GM18505 (cell line): ENCODE data around the gene ETV5.
"Not testable (repeated sequence)": the region's sequence is repeated elsewhere in the genome, so short reads cannot be mapped to it uniquely, and the experiment has no call there.

Source experiments
- ATAC-seq: cut with Tn5 transposase; IDR thresholded peaks from one replicate; pipeline ENCODE4 v1.9.1; 2021; ENCODE audit not compliant: unreplicated experiment
- POLR2A ChIP-seq: IDR thresholded peaks from 4 replicates; pipeline ENCODE4 v1.6.1; 2011; ENCODE audit warnings: borderline replicate concordance; ENCODE audit not compliant: insufficient read depth, insufficient read length; ENCODE audit errors: extremely low read depth

ETV5 gene

DNA sequence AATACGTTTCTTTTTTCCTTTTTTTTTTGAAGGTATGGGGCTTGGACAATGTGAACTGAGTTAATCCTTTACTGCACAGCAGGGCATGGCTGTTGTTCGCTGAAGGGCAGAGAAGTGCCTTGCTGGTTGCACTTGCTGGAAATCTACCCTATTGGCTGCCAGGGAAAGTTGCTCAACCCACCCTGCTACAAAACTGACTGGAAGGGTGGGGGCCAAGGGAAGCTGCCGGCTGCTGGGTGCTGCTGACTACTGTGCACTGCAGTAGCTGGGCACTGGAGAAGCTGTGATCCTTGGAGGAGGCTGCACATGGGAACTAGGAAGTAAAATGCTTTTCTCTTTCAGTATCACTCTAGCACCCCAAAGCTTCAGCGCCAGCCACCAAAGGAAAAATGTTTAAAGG lies 70.5 kb downstream of the ETV5 start:
- no peak for ATAC-seq
- TF ChIP-seq POLR2A: no peak

DNA sequence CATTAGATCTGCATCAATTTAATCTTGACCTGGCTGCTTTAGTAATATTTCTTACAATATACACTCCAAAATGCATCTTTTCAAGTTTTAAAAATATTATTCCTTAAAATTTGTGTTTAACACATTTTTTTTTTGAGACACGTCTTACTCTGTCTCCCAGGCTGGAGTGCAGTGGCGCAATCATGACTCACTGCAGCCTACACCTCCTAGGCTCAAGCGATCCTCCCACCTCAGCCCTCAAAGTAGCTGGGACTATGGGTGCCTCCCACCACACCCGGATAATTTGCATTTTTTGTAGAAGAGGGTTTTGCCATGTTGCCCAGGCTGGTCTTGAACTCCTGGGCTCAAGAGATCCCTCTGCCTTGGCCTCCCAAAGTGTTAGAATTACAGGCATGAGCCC lies 73.6 kb downstream of the ETV5 start:
- no peak for ATAC-seq
- TF ChIP-seq POLR2A: no peak

DNA sequence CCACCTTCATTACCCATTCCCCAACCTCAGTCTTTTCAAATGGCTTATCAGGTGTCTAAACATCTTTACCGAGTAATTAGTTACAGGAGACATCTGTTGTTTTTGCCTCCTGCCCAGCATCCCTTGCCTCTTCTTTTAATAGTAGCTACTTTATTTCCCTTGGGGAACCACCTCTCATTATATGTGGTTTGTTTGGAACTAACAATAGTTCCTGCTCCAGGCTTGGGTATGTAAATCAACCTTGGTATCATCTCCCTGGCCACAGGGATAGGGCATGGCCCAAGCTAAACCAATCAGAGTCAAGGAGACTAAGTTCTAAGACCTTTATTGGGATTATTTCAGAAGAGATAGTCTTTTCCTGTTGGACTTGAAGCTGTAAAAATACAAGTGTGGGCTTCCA lies 76.6 kb downstream of the ETV5 start:
- TF ChIP-seq POLR2A: no peak
- no peak for ATAC-seq

DNA sequence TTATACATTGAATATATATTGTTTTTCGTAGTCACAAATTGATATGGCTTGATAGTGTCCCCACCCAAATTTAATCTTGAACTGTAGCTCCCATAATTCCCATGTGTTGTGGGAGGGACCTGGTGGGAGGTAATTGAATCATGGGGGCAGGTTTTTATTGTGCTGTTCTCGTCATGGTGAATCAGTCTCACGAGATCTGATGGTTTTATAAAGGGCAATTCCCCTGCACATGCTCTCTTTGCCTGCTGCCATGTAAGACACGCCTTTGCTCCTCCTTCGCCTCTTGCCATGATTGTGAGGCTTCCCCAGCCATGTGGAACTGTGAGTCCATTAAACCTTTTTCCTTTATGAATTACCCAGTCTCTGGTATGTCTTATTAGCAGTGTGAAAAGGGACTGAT lies 82.9 kb downstream of the ETV5 start:
- ATAC-seq: not testable (repeated sequence)

DNA sequence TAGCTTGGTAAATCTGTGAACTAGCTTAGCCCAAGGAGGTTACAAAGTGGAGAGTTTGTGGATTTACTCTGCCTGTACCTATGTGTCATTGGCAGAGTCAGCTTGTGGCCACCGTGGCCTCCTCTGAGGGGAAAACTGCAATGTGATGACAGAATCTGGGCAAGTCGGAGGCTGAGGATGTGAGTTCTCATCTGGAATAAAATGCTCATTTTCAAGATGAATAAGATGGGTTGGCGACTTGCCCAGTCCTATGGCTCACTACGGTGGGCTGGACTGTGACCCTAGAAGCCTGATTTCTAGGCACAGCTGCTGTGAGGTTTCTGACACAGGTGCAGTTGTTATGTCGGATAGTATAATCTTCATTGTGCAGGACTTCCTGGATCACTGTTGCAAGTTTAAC lies 83.7 kb downstream of the ETV5 start:
- no peak for ATAC-seq
- TF ChIP-seq POLR2A: no peak

DNA sequence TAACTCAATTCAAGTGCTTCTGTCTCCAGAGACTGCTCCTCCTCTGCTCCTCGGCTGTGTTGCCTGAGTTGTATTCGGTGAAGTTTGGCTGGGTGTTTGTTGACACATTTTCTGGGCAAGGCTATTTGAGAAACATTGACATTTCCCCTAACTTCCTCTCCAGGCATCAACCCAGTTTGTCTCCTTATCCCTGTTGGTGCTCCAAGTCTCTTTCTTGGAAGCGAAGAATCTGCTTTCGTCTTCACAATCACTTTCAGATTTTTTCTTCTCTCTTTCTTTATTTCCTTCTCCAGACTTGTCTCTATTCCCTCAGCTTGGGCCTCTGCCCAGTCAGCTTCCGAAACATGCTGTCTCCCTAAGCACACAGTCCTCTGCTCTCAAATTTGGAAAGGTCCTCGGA lies 84.7 kb downstream of the ETV5 start:
- ATAC-seq: no peak
- TF ChIP-seq POLR2A: no peak

DNA sequence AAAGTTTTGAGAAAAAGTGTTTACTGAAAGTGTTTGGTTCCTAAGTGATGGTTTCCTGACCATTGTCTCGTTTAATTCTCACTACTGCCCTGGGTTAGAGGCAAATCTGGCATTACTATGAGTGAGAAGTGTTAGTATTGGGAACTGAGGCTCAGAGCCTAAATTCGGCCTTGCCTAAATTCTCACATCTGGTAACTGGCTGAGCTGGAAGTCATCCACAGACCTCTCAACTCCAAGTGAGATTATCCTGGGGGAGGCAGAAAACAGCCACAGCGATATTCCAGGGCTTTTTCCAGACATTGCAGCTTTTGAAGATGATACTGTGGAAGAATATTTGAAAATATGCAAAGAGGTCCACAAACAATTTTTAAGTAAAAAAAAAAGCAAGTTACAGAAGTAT lies 86.0 kb downstream of the ETV5 start:
- TF ChIP-seq POLR2A: no peak
- ATAC-seq: no peak

DNA sequence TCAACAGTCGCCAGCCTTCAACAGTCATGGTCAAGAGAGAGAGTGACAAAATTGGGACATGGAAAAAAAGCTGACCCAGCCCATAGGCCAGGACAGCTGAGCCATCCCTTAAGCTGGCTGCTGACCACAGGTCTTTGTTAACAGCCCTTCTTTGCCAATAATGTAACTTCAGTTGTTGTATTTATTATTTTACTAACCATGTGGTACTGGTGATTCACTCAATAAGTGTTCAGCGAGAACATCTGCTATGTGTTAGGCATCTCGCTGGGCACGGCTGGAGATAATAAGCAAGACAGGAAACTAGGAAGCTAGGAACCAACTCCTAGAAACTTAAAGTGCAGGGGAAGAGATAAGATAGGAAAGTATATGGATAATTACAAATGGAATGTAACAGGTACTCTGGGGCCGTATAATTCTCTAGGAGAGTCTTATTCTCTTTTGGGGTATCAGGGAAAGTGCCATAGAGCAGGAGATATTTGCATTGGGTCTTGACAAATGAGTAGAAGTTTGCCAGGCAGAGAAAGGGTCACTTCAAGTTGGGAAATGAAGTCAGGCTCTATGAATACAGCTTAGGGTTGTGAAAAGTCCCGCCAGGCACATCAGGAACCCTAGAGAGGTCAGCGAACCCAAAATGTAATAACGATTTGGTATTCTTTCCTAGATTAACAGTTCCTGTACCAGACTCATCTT lies 87.1 kb downstream of the ETV5 start:
- no peak for ATAC-seq
- TF ChIP-seq POLR2A: no peak

DNA sequence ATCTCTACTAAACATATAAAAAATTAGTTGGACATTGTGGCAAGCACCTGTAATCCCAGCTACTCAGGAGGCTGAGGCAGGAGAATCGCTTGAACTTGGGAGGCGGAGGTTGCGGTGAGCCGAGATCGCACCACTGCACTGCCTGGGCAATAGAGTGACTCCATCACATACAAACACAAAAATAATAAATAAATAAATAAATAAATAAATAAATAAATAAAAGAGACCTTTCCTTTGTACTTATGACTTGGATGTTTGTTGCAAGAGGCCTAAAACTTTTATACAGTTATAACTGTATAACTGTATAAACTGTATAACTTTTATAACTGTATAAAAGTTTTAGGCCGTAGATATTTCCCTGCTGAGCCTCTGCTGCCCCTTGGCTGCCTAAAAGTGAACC lies 87.6 kb downstream of the ETV5 start:
- ATAC-seq: not testable (repeated sequence)

DNA sequence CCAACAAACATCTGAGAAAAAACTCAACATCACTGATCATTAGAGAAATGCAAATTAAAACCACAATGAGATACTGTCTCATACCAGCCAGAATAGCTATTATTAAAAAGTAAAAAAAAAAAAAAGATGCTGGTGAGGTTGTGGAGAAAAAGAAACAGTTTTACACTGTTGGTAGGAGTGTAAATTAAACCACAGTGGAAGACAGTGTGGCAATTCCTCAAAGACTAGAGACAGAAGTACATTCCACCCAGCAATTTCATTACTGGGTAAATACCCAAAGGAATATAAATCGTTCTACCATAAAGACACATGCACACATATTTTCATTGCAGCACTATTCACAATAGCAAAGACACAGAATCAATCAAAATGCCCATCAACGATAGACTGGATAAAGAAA lies 89.6 kb downstream of the ETV5 start:
- ATAC-seq: not testable (repeated sequence)

DNA sequence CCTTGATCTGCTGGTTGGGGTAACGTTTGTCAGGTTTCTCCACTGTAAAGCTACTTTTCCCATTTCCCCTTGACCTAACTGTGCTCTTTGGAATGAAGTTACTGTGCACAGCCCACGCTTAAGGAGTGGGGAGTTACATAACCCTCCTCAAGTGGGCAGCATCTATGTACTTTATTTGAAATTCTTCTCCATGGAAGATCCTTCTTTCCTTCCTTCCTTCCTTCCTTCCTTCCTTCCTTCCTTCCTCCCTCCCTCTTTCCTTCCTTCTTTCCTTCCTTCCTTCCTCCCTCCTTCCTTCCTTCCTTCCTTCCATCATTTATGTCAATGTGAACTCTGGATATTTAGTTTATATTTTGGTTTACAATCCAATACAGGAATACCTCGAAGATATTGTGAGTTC lies 94.0 kb downstream of the ETV5 start:
- no peak for TF ChIP-seq POLR2A

DNA sequence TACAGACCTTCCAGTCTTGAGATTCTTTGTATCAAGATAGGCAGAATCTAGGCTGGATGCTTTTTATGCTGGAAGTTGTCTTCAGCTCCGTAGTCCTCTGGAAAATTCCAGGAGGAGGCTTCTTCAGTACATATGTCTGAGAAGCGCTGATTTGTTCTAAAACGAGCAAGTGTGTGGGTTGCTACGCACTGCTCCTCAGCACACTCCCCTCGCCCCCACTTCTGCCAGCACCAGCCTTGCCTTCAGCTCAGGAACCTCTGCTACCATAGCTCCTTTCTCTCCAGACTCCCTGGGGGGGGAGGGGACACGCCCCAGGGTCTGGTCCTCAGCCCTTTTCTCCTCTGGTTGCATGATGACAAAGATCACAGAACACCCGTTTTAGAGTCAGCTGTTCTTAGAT lies 95.6 kb downstream of the ETV5 start:
- ATAC-seq: no peak
- no peak for TF ChIP-seq POLR2A

More for the DNA sequence above, 94.0 kb downstream of the ETV5 start:
- ATAC-seq: no peak

DNA sequence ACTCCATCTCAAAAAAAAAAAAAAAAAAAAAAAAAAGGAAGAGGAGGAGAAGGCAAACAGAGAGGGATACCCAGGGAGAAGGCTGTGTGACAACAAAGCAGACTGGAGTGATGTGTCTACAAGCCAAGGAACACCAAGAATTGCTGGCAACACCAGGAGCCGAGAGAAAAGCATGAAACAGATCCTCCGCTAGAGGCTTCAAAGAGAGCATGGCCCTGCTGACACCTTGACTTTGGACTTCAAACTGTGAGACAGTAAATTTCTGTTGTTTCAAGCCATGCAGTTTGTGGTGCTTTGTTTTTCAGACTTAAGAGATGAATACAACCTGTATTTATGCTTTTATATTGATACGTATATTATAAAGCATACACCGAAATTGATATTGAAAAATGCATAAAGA lies 96.8 kb downstream of the ETV5 start:
- TF ChIP-seq POLR2A: no peak

DNA sequence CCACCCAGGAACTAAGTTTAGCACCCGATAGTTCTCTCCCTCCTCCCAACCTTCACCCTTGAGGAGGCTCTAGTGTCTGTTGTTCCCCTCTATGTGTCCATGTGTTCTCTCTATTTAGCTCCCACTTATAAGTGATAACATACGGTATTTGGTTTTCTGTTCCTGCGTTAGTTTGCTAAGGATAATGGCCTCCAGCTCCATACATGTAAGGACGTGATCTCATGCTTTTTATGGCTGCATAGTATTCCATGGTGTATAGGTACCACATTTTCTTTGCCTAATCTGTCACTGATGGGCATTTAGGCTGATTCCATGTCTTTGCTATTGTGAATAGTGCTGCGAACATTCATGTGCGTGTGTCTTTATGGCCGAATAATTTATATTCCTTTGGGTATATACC lies 104.2 kb downstream of the ETV5 start:
- TF ChIP-seq POLR2A: no peak
- ATAC-seq: no peak

More for the DNA sequence above, 96.8 kb downstream of the ETV5 start:
- no peak for ATAC-seq

DNA sequence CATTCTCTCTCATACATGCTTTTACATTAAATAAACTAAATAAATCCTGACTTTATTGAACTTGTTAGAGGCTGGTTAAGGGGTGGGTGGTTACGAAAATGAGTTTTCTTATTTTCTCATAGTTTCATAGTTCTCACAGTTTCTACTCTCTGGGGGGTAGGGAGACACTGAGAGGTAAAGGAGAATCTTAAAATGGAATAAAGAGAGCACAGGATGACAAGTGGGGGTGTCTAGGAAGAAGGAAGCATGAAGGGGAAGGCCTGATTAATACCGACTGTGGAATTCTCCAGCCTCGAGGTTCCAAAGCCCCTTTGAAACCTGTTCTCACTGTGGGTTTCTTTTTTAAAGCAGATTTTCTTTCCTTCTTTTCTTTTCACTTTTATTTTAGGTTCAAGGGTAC lies 104.7 kb downstream of the ETV5 start:
- ATAC-seq: no peak
- TF ChIP-seq POLR2A: no peak
